HCT116 (cell line): ENCODE results near the gene GTF3C4. TPM values are rescaled to one million over a fixed set of nuclear protein-coding genes. Genes with fewer than 3 reads are reported as not detected.

Source experiments
- ATAC-seq: fragments of 200-7000 bp; cut with Tn5 transposase; 2 replicates; pipeline ENCODE4 v1.9.1; 2020; ENCODE audit warnings: mild to moderate bottlenecking, moderate library complexity
- BruUV-seq: library from RNA; stranded (reverse); fragments of 400-500 nt; replicated peaks from 2 replicates; lab custom pipeline; 2021; lab: Mats Ljungman, UMichigan
- CTCF ChIA-PET: fragments of 300-600 bp; sonication (Branson Sonifier 250); formaldehyde crosslinking; loops from one replicate; lab custom pipeline; 2021; ENCODE audit warnings: antibody characterized with exemption; lab: Charles Lee
- POLR2A ChIA-PET: fragments of 300-600, 350-600 bp; sonication (Branson Sonifier 250); formaldehyde crosslinking; loops from one replicate; lab custom pipeline; 2021; ENCODE audit warnings: antibody characterized with exemption; lab: Charles Lee
- RAD21 ChIA-PET, 2 experiments: fragments of 300-600 bp; sonication (Branson Sonifier 250); formaldehyde crosslinking; loops; one replicate each; lab custom pipeline; 2023; ENCODE audit warnings: low total read pairs in 2 of 2; ENCODE audit not compliant: uncharacterized antibody in 2 of 2, unreplicated experiment in 2 of 2, low non-redundant PET in 1 of 2; lab: Charles Lee
- DNase-seq: peaks from one replicate; pipeline ENCODE4 v3.0.0-alpha.2; 2010; ENCODE audit warnings: low read depth, low spot score
- H2AFZ ChIP-seq: fragments of 200-600 bp; shearing (Covaris generic), sonication (generic); 2 replicates; pipeline ENCODE4 v1.6.1; 2017; ENCODE audit warnings: low read depth, mixed run types, mixed read lengths, antibody characterized with exemption, low read length; ENCODE audit not compliant: poor library complexity, severe bottlenecking
- H3K27ac ChIP-seq: 2 replicates; pipeline ENCODE4 v1.5.1; 2012; ENCODE audit warnings: low read depth, low read length
- H3K27me3 ChIP-seq: fragments of 200-600 bp; sonication (generic); 2 replicates; pipeline ENCODE4 v1.6.1; 2016; ENCODE audit warnings: mixed run types, low read length, mixed read lengths; ENCODE audit not compliant: insufficient read depth
- H3K36me3 ChIP-seq, 2 experiments: fragments of 200-500 bp in 1 of 2; fragments of 200-600 bp in 1 of 2; sonication (Bioruptor generic) in 1 of 2; sonication (generic) in 1 of 2; 2 replicates each; pipeline versions ENCODE4 v1.5.1 to v1.6.1; 2014 to 2016; ENCODE audit warnings: low read length in 2 of 2, inconsistent platforms in 1 of 2, mixed read lengths in 1 of 2, mixed run types in 1 of 2; ENCODE audit not compliant: insufficient read depth in 2 of 2, control insufficient read depth in 1 of 2
- H3K4me1 ChIP-seq, 2 experiments: fragments of 200-600 bp in 1 of 2; sonication (generic) in 1 of 2; 2 replicates each; pipeline versions ENCODE4 v1.5.1 to v1.6.1; 2012 to 2017; ENCODE audit warnings: low read length in 2 of 2, inconsistent platforms in 1 of 2, mild to moderate bottlenecking in 1 of 2, mixed read lengths in 1 of 2, mixed run types in 1 of 2, moderate library complexity in 1 of 2; ENCODE audit not compliant: insufficient read depth in 2 of 2, control insufficient read depth in 1 of 2
- H3K4me2 ChIP-seq: fragments of 200-600 bp; sonication (generic); 2 replicates; pipeline ENCODE4 v1.6.1; 2017; ENCODE audit warnings: mixed run types, low read length, mixed read lengths
- H3K4me3 ChIP-seq, 2 experiments: fragments of 200-600 bp in 1 of 2; sonication (generic) in 1 of 2; replicated peaks in 1 of 2; 2 replicates each; pipeline ENCODE4 v1.5.1; 2011 to 2016; ENCODE audit warnings: low read length in 2 of 2, control low read depth in 1 of 2, low read depth in 1 of 2, mild to moderate bottlenecking in 1 of 2, mixed read lengths in 1 of 2, mixed run types in 1 of 2
- H3K79me2 ChIP-seq: fragments of 200-600 bp; sonication (generic); 2 replicates; pipeline ENCODE4 v1.6.1; 2017; ENCODE audit warnings: mild to moderate bottlenecking, mixed run types, low read length, moderate library complexity, mixed read lengths; ENCODE audit not compliant: insufficient read depth
- H3K9ac ChIP-seq: fragments of 200-600 bp; sonication (generic); 2 replicates; pipeline ENCODE4 v1.6.1; 2016; ENCODE audit warnings: low read length, mixed read lengths
- H3K9me2 ChIP-seq: fragments of 200-600 bp; sonication (generic), shearing (Covaris generic); 2 replicates; pipeline ENCODE4 v1.6.1; 2017; ENCODE audit warnings: mixed run types, mild to moderate bottlenecking, moderate library complexity; ENCODE audit not compliant: insufficient read depth
- H3K9me3 ChIP-seq, 2 experiments: fragments of 200-500 bp in 1 of 2; fragments of 200-600 bp in 1 of 2; sonication (Bioruptor generic) in 1 of 2; sonication (generic) in 1 of 2; 2 replicates each; pipeline ENCODE4 v1.6.1; 2014 to 2017; ENCODE audit warnings: low read length in 2 of 2, mixed read lengths in 2 of 2, inconsistent platforms in 1 of 2, low read depth in 1 of 2, mild to moderate bottlenecking in 1 of 2, mixed run types in 1 of 2, moderate library complexity in 1 of 2; ENCODE audit not compliant: control insufficient read depth in 1 of 2, insufficient read depth in 1 of 2
- H4K20me1 ChIP-seq: fragments of 200-600 bp; sonication (generic), shearing (Covaris generic); 2 replicates; pipeline ENCODE4 v1.6.1; 2017; ENCODE audit warnings: mixed run types, mild to moderate bottlenecking, moderate library complexity; ENCODE audit not compliant: insufficient read depth
- CBX3 ChIP-seq: IDR thresholded peaks from 2 replicates; pipeline ENCODE4 v1.6.1; 2012; ENCODE audit warnings: low read depth
- CTCF ChIP-seq, 3 experiments: fragments of 200-600 bp in 1 of 3; sonication (generic) in 1 of 3; IDR thresholded peaks in 2 of 3; conservative IDR thresholded peaks in 1 of 3; 2 replicates each; pipeline ENCODE4 v1.5.1; 2012 to 2017; ENCODE audit warnings: low read depth in 2 of 3, low read length in 2 of 3, antibody characterized with exemption in 1 of 3, borderline replicate concordance in 1 of 3, control low read depth in 1 of 3, mild to moderate bottlenecking in 1 of 3, mixed read lengths in 1 of 3, mixed run types in 1 of 3, moderate library complexity in 1 of 3; ENCODE audit not compliant: insufficient read depth in 1 of 3
- ELF1 ChIP-seq: IDR thresholded peaks from 2 replicates; pipeline ENCODE4 v1.6.1; 2012; ENCODE audit warnings: low read depth, borderline replicate concordance
- EZH2 ChIP-seq: fragments of 200-600 bp; sonication (generic); IDR thresholded peaks from 2 replicates; pipeline ENCODE4 v1.6.1; 2017; ENCODE audit warnings: antibody characterized with exemption, mixed run types
- FOSL1 ChIP-seq: IDR thresholded peaks from 2 replicates; pipeline ENCODE4 v1.6.1; 2012; ENCODE audit warnings: low read depth
- JUND ChIP-seq: IDR thresholded peaks from 2 replicates; pipeline ENCODE4 v1.6.1; 2012
- POLR2A ChIP-seq: IDR thresholded peaks from 2 replicates; pipeline ENCODE4 v1.7.0; 2011; ENCODE audit warnings: borderline replicate concordance; ENCODE audit not compliant: insufficient read depth, insufficient read length; ENCODE audit errors: extremely low read depth
- POLR2AphosphoS5 ChIP-seq: IDR thresholded peaks from 2 replicates; pipeline ENCODE4 v1.6.1; 2011; ENCODE audit warnings: mild to moderate bottlenecking, low read depth, low read length, moderate library complexity
- RAD21 ChIP-seq: IDR thresholded peaks from 2 replicates; pipeline ENCODE4 v1.6.1; 2012; ENCODE audit warnings: low read depth, mild to moderate bottlenecking
- SIN3A ChIP-seq: IDR thresholded peaks from 2 replicates; pipeline ENCODE4 v1.6.1; 2012; ENCODE audit warnings: low read depth
- SP1 ChIP-seq: IDR thresholded peaks from 2 replicates; pipeline ENCODE4 v1.6.1; 2012; ENCODE audit warnings: low read depth
- SRF ChIP-seq: IDR thresholded peaks from 2 replicates; pipeline ENCODE4 v1.6.1; 2012; ENCODE audit warnings: low read depth
- TCF7L2 ChIP-seq: IDR thresholded peaks from 2 replicates; pipeline ENCODE4 v1.7.0; 2011; ENCODE audit warnings: borderline replicate concordance, inconsistent platforms; ENCODE audit not compliant: insufficient read depth, insufficient read length; ENCODE audit errors: extremely low read depth
- YY1 ChIP-seq: IDR thresholded peaks from 2 replicates; pipeline ENCODE4 v1.6.1; 2011; ENCODE audit warnings: low read length, low read depth, moderate library complexity, mild to moderate bottlenecking; ENCODE audit not compliant: insufficient replicate concordance; ENCODE audit errors: extremely low read depth
- ZFX ChIP-seq: fragments of 450-650 bp; IDR thresholded peaks from 2 replicates; pipeline ENCODE4 v1.6.1; 2017
- ZNF274 ChIP-seq: fragments of 200-500 bp; sonication (Bioruptor generic); IDR thresholded peaks from 2 replicates; pipeline ENCODE4 v1.6.1; 2014; ENCODE audit warnings: mild to moderate bottlenecking, low read depth, low read length, inconsistent platforms
- intact Hi-C: fragments of 100-400 bp; cut with micrococcal nuclease; formaldehyde crosslinking; loops from 2 replicates; pipeline ENCODE4 v1.10.0; 2022
- total RNA-seq: library from RNA; stranded (reverse); gene quantifications from one replicate; pipeline ENCODE4 v1.2.1, GENCODE V29; 2021; ENCODE audit not compliant: unreplicated experiment
- TF ChIP-seq, protein P1 (sequence below): IDR thresholded peaks from 2 replicates; pipeline ENCODE4 v1.6.1; 2011; ENCODE audit warnings: mild to moderate bottlenecking, low read length, moderate library complexity; ENCODE audit not compliant: insufficient replicate concordance; ENCODE audit errors: extremely low read depth
- TF ChIP-seq, protein P2 (sequence below): IDR thresholded peaks from 2 replicates; pipeline ENCODE4 v1.6.1; 2012
- TF ChIP-seq, protein P3 (sequence below): IDR thresholded peaks from 2 replicates; pipeline ENCODE4 v1.6.1; 2012; ENCODE audit warnings: low read depth

GTF3C4 gene
- total RNA-seq, 1 experiment from 2014 or later: 26.4 TPM

DNA sequence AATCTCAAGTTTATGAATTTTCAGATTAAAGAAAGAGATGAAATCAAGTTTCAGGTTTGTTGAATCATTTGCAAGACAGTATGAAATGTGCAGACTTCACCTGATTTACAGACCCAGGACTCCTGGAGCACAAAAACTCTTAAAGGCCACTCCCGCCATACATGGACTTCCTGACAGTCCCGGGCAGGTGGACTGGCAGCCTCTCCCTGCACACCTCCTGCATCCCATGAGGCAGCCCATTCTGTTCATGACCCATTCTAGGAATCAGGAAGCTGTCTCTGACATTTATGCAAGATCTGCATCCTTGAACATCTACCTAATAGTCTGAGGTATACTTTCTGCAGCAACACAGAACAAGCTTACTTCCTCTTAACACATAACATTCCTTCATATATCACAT is 6.4 kb upstream of the GTF3C4 start:
- H3K4me3 ChIP-seq: no peak overlapping the region
- POLR2A ChIA-PET: no interaction called here
- TF ChIP-seq CTCF (IDR thresholded peaks at IDR 0.05 in 2 of 3, conservative IDR thresholded peaks at IDR 0.05 in 1 of 3; ENCODE audit: borderline replicate concordance in 1 of 3, insufficient read depth in 1 of 3, low read depth in 2 of 3, low read length in 2 of 3): no peak
- TF ChIP-seq, protein P1, sequence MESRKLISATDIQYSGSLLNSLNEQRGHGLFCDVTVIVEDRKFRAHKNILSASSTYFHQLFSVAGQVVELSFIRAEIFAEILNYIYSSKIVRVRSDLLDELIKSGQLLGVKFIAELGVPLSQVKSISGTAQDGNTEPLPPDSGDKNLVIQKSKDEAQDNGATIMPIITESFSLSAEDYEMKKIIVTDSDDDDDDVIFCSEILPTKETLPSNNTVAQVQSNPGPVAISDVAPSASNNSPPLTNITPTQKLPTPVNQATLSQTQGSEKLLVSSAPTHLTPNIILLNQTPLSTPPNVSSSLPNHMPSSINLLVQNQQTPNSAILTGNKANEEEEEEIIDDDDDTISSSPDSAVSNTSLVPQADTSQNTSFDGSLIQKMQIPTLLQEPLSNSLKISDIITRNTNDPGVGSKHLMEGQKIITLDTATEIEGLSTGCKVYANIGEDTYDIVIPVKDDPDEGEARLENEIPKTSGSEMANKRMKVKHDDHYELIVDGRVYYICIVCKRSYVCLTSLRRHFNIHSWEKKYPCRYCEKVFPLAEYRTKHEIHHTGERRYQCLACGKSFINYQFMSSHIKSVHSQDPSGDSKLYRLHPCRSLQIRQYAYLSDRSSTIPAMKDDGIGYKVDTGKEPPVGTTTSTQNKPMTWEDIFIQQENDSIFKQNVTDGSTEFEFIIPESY: no peak
- TF ChIP-seq EZH2: no peak
- no peak for TF ChIP-seq POLR2A
- TF ChIP-seq YY1: no peak
- no peak for TF ChIP-seq RAD21
- TF ChIP-seq, protein P2, sequence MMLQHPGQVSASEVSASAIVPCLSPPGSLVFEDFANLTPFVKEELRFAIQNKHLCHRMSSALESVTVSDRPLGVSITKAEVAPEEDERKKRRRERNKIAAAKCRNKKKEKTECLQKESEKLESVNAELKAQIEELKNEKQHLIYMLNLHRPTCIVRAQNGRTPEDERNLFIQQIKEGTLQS: no peak
- TF ChIP-seq, protein P3, sequence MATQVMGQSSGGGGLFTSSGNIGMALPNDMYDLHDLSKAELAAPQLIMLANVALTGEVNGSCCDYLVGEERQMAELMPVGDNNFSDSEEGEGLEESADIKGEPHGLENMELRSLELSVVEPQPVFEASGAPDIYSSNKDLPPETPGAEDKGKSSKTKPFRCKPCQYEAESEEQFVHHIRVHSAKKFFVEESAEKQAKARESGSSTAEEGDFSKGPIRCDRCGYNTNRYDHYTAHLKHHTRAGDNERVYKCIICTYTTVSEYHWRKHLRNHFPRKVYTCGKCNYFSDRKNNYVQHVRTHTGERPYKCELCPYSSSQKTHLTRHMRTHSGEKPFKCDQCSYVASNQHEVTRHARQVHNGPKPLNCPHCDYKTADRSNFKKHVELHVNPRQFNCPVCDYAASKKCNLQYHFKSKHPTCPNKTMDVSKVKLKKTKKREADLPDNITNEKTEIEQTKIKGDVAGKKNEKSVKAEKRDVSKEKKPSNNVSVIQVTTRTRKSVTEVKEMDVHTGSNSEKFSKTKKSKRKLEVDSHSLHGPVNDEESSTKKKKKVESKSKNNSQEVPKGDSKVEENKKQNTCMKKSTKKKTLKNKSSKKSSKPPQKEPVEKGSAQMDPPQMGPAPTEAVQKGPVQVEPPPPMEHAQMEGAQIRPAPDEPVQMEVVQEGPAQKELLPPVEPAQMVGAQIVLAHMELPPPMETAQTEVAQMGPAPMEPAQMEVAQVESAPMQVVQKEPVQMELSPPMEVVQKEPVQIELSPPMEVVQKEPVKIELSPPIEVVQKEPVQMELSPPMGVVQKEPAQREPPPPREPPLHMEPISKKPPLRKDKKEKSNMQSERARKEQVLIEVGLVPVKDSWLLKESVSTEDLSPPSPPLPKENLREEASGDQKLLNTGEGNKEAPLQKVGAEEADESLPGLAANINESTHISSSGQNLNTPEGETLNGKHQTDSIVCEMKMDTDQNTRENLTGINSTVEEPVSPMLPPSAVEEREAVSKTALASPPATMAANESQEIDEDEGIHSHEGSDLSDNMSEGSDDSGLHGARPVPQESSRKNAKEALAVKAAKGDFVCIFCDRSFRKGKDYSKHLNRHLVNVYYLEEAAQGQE: no peak
- TF ChIP-seq FOSL1: no peak
- TF ChIP-seq CBX3: no peak
- TF ChIP-seq SIN3A: no peak
- TF ChIP-seq JUND: no peak
- TF ChIP-seq POLR2AphosphoS5: no peak
- TF ChIP-seq ZNF274: no peak
- TF ChIP-seq ELF1: no peak
- no peak for TF ChIP-seq TCF7L2
- TF ChIP-seq SRF: no peak
- no peak for TF ChIP-seq ZFX
- TF ChIP-seq SP1: no peak
- DNase-seq: no peak
- RAD21 ChIA-PET: no interaction called here
- BruUV-seq: no TSS peak
- no peaks in the 10 kb centered on the region for H3K9me2 ChIP-seq
- no peak overlapping the region for H2AFZ ChIP-seq
- peaks cover 16 to 17% of the 10 kb centered on the region in 2 experiments; a peak in 2 of 4 replicates for H3K36me3 ChIP-seq
- no peak overlapping the region for H3K9ac ChIP-seq
- CTCF ChIA-PET: no interaction called here
- ATAC-seq: no peak
- H3K27ac ChIP-seq: no peak overlapping the region
- no peaks in the 10 kb centered on the region for H3K27me3 ChIP-seq
- H3K4me1 ChIP-seq: no peaks in the 10 kb centered on the region; a peak in 1 of 4 replicates
- intact Hi-C loops: no loop called here
- H4K20me1 ChIP-seq: no peaks in the 10 kb centered on the region
- no peaks in the 10 kb centered on the region for H3K9me3 ChIP-seq
- H3K79me2 ChIP-seq: peaks cover 95% of the 10 kb centered on the region
- H3K4me2 ChIP-seq: no peak overlapping the region
